22Rv1 (cell line): ENCODE results near the gene ABHD16B.

Experiments
- CTCF ChIP-seq: fragments of 450-650 bp; IDR thresholded peaks from 2 replicates; pipeline ENCODE4 v1.5.1; 2017; ENCODE audit warnings: mild to moderate bottlenecking
- ZFX ChIP-seq: fragments of 450-650 bp; IDR thresholded peaks from 2 replicates; pipeline ENCODE4 v1.6.1; 2017; ENCODE audit warnings: antibody characterized with exemption, borderline replicate concordance

GRCh38 chr20:63881451-63882226, 20.3 kb downstream of the ABHD16B start:
- TF ChIP-seq CTCF, result no peak
- no peak for TF ChIP-seq ZFX
